Measurements from ENCODE around the gene ZIM2.

DNA sequence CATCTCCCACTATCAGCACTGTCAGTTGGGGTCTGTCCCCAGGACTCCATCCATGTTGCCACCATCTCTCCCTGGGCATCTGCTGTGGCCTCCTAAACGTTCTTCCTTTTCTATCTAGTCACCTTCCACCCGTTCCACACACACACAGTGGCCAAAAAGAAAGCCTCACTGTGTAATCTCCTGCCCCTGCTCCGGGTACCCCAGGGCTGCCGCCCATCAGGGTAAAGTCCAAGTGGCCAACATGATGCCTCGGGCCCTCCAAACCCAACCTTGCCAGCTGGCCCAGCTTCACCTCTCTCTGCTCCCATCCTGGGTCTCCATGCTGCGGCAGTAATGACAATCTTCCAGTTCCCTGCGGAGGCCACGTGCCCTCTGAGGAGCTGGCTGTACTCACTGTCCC, 29.4 kb upstream of the ZIM2 start:
- TF ChIP-seq, protein P1, sequence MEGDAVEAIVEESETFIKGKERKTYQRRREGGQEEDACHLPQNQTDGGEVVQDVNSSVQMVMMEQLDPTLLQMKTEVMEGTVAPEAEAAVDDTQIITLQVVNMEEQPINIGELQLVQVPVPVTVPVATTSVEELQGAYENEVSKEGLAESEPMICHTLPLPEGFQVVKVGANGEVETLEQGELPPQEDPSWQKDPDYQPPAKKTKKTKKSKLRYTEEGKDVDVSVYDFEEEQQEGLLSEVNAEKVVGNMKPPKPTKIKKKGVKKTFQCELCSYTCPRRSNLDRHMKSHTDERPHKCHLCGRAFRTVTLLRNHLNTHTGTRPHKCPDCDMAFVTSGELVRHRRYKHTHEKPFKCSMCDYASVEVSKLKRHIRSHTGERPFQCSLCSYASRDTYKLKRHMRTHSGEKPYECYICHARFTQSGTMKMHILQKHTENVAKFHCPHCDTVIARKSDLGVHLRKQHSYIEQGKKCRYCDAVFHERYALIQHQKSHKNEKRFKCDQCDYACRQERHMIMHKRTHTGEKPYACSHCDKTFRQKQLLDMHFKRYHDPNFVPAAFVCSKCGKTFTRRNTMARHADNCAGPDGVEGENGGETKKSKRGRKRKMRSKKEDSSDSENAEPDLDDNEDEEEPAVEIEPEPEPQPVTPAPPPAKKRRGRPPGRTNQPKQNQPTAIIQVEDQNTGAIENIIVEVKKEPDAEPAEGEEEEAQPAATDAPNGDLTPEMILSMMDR (IDR thresholded peaks at IDR 0.05): no peak
- no peak for TF ChIP-seq POLR2A (IDR thresholded peaks at IDR 0.05)
